SH-SY5Y (cell line): ENCODE results near the gene VAV2.

Experiments
- GATA2 ChIP-seq: IDR thresholded peaks from 2 replicates; pipeline ENCODE4 v1.6.1; 2011; ENCODE audit warnings: mild to moderate bottlenecking, low read depth, low read length
- GATA3 ChIP-seq: IDR thresholded peaks from 2 replicates; pipeline ENCODE4 v1.6.1; 2011; ENCODE audit warnings: low read depth, mild to moderate bottlenecking, low read length, moderate library complexity

- no peak for TF ChIP-seq GATA2
- no peak for TF ChIP-seq GATA3
These were observed 2.3 kb downstream of the VAV2 start for GRCh38 chr9:133989625-133990365.
